OCI-LY1 (cell line): ENCODE results near the gene ST7.

Experiments
- EZH2 ChIP-seq: fragments of 200-600 bp; sonication (generic), shearing (Covaris generic); IDR thresholded peaks from 2 replicates; pipeline ENCODE4 v1.8.0; 2017; ENCODE audit warnings: borderline replicate concordance, mixed run types, mild to moderate bottlenecking, antibody characterized with exemption, low read length, moderate library complexity, mixed read lengths
- TF ChIP-seq, protein P1 (sequence below): fragments of 200-600 bp; sonication (generic), shearing (Covaris generic); IDR thresholded peaks from 2 replicates; pipeline ENCODE4 v1.5.1; 2017; ENCODE audit warnings: mild to moderate bottlenecking, antibody characterized with exemption, low read length, moderate library complexity, mixed read lengths

DNA sequence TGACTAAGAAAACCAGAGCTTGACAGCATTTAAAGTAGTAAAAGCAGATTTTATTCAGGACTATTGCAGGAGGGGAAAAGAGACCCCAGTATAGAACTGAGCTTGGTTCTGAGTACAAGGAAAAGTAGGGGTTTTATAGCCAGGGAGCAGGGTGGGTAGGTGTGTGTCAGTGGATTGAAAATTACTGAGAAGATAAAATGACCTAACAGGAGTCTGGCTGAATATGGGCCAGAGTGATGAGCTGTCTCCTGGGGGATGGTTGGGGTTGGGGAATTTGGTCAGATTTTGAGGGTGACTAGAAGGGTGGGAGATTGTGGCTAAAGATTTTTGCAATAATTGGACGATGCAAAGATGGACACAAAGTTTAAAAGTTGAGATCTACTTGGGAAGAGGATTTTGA is 114.0 kb downstream of the ST7 start:
- TF ChIP-seq, protein P1, sequence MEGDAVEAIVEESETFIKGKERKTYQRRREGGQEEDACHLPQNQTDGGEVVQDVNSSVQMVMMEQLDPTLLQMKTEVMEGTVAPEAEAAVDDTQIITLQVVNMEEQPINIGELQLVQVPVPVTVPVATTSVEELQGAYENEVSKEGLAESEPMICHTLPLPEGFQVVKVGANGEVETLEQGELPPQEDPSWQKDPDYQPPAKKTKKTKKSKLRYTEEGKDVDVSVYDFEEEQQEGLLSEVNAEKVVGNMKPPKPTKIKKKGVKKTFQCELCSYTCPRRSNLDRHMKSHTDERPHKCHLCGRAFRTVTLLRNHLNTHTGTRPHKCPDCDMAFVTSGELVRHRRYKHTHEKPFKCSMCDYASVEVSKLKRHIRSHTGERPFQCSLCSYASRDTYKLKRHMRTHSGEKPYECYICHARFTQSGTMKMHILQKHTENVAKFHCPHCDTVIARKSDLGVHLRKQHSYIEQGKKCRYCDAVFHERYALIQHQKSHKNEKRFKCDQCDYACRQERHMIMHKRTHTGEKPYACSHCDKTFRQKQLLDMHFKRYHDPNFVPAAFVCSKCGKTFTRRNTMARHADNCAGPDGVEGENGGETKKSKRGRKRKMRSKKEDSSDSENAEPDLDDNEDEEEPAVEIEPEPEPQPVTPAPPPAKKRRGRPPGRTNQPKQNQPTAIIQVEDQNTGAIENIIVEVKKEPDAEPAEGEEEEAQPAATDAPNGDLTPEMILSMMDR: no peak
- no peak for TF ChIP-seq EZH2
